Esophagus squamous epithelium (tissue), 5 donors: ENCODE data around the gene PLEKHM3. TPM values are rescaled to one million over a fixed set of nuclear protein-coding genes. Genes with fewer than 3 reads are reported as not detected.

Experiments
- DNase-seq: peaks from one replicate; lab custom pipeline; 2025; lab: John Stamatoyannopoulos, UW
- H3K27ac ChIP-seq, 4 donors: fragments of 200-600 bp; sonication (generic); one replicate each; pipeline ENCODE4 v1.5.1; 2016 to 2019; ENCODE audit warnings: mild to moderate bottlenecking in 1 of 4
- H3K27me3 ChIP-seq, 4 donors: fragments of 200-600 bp; sonication (generic); 1 replicate in 3 of 4; 2 replicates in 1 of 4; pipeline versions ENCODE4 v1.5.1 to v1.6.0; 2017 to 2021; ENCODE audit warnings: antibody characterized with exemption in 1 of 4
- H3K36me3 ChIP-seq, 3 donors: fragments of 200-600 bp; sonication (generic); one replicate each; pipeline ENCODE4 v1.5.1; 2016 to 2019
- H3K4me1 ChIP-seq, 3 donors: fragments of 200-600 bp; sonication (generic); one replicate each; pipeline ENCODE4 v1.5.1; 2017 to 2019
- H3K4me3 ChIP-seq, 4 donors: fragments of 200-600 bp; sonication (generic); 1 replicate in 3 of 4; 2 replicates in 1 of 4; pipeline ENCODE4 v1.5.1; 2016 to 2019; ENCODE audit warnings: mild to moderate bottlenecking in 2 of 4, moderate library complexity in 1 of 4
- H3K9me3 ChIP-seq, 3 donors: fragments of 200-600 bp; sonication (generic); one replicate each; pipeline ENCODE4 v1.5.1; 2016 to 2019
- CTCF ChIP-seq, 6 experiments: fragments of 450-650 bp in 4 of 6; fragments of 200-600 bp in 2 of 6; sonication (generic) in 2 of 6; IDR thresholded peaks; one replicate each; pipeline ENCODE4 v1.5.1; 2016 to 2019; ENCODE audit warnings: antibody characterized with exemption in 6 of 6, mild to moderate bottlenecking in 4 of 6, moderate library complexity in 4 of 6
- POLR2A ChIP-seq, 4 donors: fragments of 450-650 bp; IDR thresholded peaks; one replicate each; pipeline ENCODE4 v1.6.1; 2017; ENCODE audit warnings: antibody characterized with exemption in 4 of 4, mild to moderate bottlenecking in 4 of 4, moderate library complexity in 3 of 4
- WGBS, 2 donors: methylation state at CpG; one replicate each; pipeline ENCODE4 v1.1.5; 2018; 5-methylcytosine and 5-hydroxymethylcytosine counted together
- intact Hi-C: fragments of 100-400 bp; cut with DNase I; formaldehyde crosslinking; loops from one replicate; pipeline ENCODE4 v1.15.0; 2022
- total RNA-seq, 4 donors: library from RNA; depleted of rRNA; stranded (reverse); fragments of >200 nt; gene quantifications; one replicate each; pipeline ENCODE4 v1.1.0, GENCODE V29; 2016
- donor health status: DM: yes; HTN: yes; CAD: no.

PLEKHM3 gene
- total RNA-seq, 4 donors from 2014 or later, result 3.7 to 19.3 (median 6.7) TPM

- TF ChIP-seq POLR2A (IDR thresholded peaks at IDR 0.05) (no peak), CTCF (IDR thresholded peaks at IDR 0.05) (no peak)
- intact Hi-C loops, result loop anchor here (10.0 kb wide), 1 partner anchor 204 kb away; the partner anchor contains the start of gene FZD5
- peaks cover 0 to 14% (median 0%) of the 10 kb centered on the region in 3 donors for H3K4me1 ChIP-seq
- no peaks in the 10 kb centered on the region for H3K36me3 ChIP-seq
- H3K27ac ChIP-seq, result no peak overlapping the region
- DNase-seq, result no peak
- no peaks in the 10 kb centered on the region for H3K9me3 ChIP-seq
- no peak overlapping the region for H3K4me3 ChIP-seq
- WGBS, 2 donors, result 73 to 85% methylated on average over 2 of the region's 2 CpGs
- no peaks in the 10 kb centered on the region for H3K27me3 ChIP-seq
Observed at GRCh38 chr2:207969249-207969648, 56.1 kb downstream of the PLEKHM3 start.

DNA sequence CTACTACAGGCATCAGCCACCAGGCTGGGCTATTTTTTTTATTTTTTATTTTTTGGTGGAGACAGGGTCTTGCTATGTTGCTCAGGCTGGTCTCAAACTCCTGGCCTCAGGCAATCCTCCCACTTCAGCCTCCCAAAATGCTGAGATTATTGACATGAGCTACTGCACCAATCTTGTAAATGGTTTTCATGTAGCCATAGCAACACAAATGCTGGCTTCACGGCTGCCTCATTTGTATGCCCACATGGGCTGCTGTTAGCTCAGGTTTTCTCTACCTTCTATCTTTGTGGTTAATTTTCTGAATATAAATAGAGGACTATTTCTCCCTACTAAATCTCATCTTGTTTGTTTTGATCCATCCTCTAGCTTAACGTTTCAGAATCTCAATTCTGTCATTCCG, 58.2 kb downstream of the PLEKHM3 start:
- Histone ChIP-seq H3K4me1 (peaks cover 0 to 14% (median 0%) of the 10 kb centered on the region in 3 donors), H3K27me3 (no peaks in the 10 kb centered on the region), H3K9me3 (peaks cover 0 to 5% (median 0%) of the 10 kb centered on the region in 3 donors), H3K27ac (no peak overlapping the region), H3K36me3 (peaks cover 0 to 5% (median 0%) of the 10 kb centered on the region in 3 donors), H3K4me3 (no peak overlapping the region)
- TF ChIP-seq CTCF (IDR thresholded peaks at IDR 0.05) (no peak), POLR2A (IDR thresholded peaks at IDR 0.05) (no peak)
- intact Hi-C loops, result loop anchor here (10.0 kb wide), 1 partner anchor 202 kb away; the partner anchor contains the start of gene FZD5
- WGBS, 2 donors, result 77 to 84% methylated on average over 3 of the region's 3 CpGs
- no peak for DNase-seq

DNA sequence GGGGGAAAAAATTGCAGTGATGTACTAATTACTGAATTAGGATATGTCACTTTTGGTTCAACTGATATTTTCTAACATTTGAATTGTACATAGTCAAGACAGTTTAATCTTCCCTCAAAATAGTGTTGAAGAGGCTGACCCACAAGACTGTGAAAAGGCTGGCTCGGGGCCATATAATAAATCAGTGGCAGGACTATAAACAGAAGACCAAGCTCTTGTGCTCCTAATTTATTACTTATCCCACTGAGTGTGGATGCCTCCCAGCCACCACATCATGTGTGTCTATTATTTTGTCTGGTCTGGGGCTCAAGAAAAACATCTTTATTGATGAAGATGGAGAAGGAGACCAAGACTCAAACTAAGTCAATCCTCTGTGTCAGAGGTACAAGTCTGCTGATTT, 64.4 kb downstream of the PLEKHM3 start:
- H3K4me3 ChIP-seq, result no peak overlapping the region
- intact Hi-C loops, result loop anchor here (10.0 kb wide), 1 partner anchor 196 kb away; the partner anchor contains the start of gene FZD5
- no peak for DNase-seq
- H3K9me3 ChIP-seq, result peaks cover 0 to 7% (median 0%) of the 10 kb centered on the region in 3 donors
- no peak for TF ChIP-seq POLR2A (IDR thresholded peaks at IDR 0.05)
- TF ChIP-seq CTCF (IDR thresholded peaks at IDR 0.05), result no peak
- no peaks in the 10 kb centered on the region for H3K4me1 ChIP-seq
- no peaks in the 10 kb centered on the region for H3K27me3 ChIP-seq
- WGBS, 2 donors, result 88 to 100% methylated on average over 1 of the region's 1 CpG
- H3K27ac ChIP-seq, result no peak overlapping the region
- peaks cover 0 to 7% (median 0%) of the 10 kb centered on the region in 3 donors for H3K36me3 ChIP-seq

- intact Hi-C loops, result loop anchor here (10.0 kb wide), 1 partner anchor 195 kb away; the partner anchor contains the start of gene FZD5
- peaks cover 0 to 7% (median 0%) of the 10 kb centered on the region in 3 donors for H3K9me3 ChIP-seq
- no peaks in the 10 kb centered on the region for H3K27me3 ChIP-seq
- no peak overlapping the region for H3K4me3 ChIP-seq
- TF ChIP-seq CTCF (IDR thresholded peaks at IDR 0.05), result no peak
- no peak for TF ChIP-seq POLR2A (IDR thresholded peaks at IDR 0.05)
- no peak overlapping the region for H3K27ac ChIP-seq
- no peaks in the 10 kb centered on the region for H3K4me1 ChIP-seq
- no peak for DNase-seq
- whole genome bisulfite sequencing, 2 donors, result 56% methylated on average over 1 of the region's 1 CpG; no CpG with 5 or more reads in 1 of the 2 donors
- peaks cover 0 to 7% (median 0%) of the 10 kb centered on the region in 3 donors for H3K36me3 ChIP-seq
Observed at GRCh38 chr2:207960090-207960489, 65.2 kb downstream of the PLEKHM3 start.

GRCh38 chr2:207956771-207957170, 68.6 kb downstream of the PLEKHM3 start:
- Histone ChIP-seq H3K27ac (no peak overlapping the region), H3K27me3 (no peaks in the 10 kb centered on the region), H3K9me3 (no peaks in the 10 kb centered on the region), H3K36me3 (no peaks in the 10 kb centered on the region), H3K4me3 (no peak overlapping the region), H3K4me1 (no peaks in the 10 kb centered on the region)
- no peak for DNase-seq
- TF ChIP-seq POLR2A (IDR thresholded peaks at IDR 0.05) (no peak), CTCF (IDR thresholded peaks at IDR 0.05) (no peak)
- 74 to 82% methylated on average over 2 to 3 of the region's 3 CpGs for WGBS, 2 donors
- intact Hi-C loops, result no loop called here
